ENCODE results near the gene RBM17.
A peak's percentile ranks its signal among the peaks of the same experiment; 100 is the strongest.
"Not testable (repeated sequence)": the region's sequence is repeated elsewhere in the genome, so short reads cannot be mapped to it uniquely, and the experiment has no call there.

RBM17 gene, protein sequence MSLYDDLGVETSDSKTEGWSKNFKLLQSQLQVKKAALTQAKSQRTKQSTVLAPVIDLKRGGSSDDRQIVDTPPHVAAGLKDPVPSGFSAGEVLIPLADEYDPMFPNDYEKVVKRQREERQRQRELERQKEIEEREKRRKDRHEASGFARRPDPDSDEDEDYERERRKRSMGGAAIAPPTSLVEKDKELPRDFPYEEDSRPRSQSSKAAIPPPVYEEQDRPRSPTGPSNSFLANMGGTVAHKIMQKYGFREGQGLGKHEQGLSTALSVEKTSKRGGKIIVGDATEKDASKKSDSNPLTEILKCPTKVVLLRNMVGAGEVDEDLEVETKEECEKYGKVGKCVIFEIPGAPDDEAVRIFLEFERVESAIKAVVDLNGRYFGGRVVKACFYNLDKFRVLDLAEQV

DNA sequence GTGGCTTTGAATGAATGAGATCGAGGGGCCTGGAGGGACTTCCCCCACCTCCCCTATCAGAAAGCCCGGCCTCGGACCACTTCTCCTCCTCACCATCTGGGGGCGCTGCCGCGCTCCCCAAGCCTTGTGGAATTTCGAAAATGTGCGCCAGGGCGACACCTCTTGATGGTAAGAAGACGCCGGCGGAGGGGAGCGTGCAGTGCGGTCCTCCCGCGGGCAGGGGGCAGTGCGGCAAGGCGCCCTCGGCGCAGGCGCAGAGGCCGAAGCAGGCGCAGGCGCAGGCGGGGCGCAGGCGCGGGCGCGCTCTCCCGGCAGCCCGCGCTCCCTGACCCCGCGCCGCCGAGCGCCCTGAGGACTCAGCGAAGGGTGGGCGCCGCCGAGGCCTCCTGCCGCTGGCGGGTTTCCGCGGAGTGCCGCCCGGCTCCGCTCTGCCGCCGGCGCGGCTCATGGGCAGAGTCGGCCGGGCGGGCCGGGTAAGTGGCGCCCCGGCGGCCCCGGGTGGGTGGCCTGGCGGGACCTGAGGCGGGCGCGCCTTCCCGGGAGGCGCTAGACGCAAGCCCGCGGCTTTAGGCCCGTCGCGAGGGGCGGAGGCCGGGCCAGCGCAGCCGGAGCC is at the start of gene RBM17:
Gene RBM17, plus strand, starts transcription at position 314 of the 613 bp plus-strand sequence. CDS start 8,032 bp downstream, outside the sequence.
- Histone ChIP-seq H3K4me1 (ENCODE audit: insufficient read depth, low read length) (peaks cover 45% of the 10 kb centered on the region), H3K9me3 (ENCODE audit: insufficient read depth, low read length, severe bottlenecking) (no peaks in the 10 kb centered on the region), H3K4me2 (ENCODE audit: insufficient read depth, low read length) (peak within 1 kb of the TSS; percentile 75), H4K20me1 (ENCODE audit: insufficient read depth, low read length) (peaks cover 37% of the 10 kb centered on the region), H2AFZ (ENCODE audit: low read depth, low read length) (peak within 1 kb of the TSS; percentile 60), H3K36me3 (ENCODE audit: insufficient read depth, low read length) (peaks cover 7% of the 10 kb centered on the region), H3K9ac (ENCODE audit: low read depth, low read length) (peak within 1 kb of the TSS; percentile 70), H3K4me3 (ENCODE audit: low read depth in 1 of 2, low read length in 2 of 2) (peak within 1 kb of the TSS; percentile 65 to 78; a peak in 3 of 4 replicates), H3K27ac (ENCODE audit: low read length) (peak within 1 kb of the TSS; percentile 71), H3K79me2 (ENCODE audit: insufficient read depth, low read length) (peaks cover 52% of the 10 kb centered on the region), H3K27me3 (ENCODE audit: insufficient read depth, low read length, poor library complexity) (peaks cover 5% of the 10 kb centered on the region)
- TF ChIP-seq, protein P1, sequence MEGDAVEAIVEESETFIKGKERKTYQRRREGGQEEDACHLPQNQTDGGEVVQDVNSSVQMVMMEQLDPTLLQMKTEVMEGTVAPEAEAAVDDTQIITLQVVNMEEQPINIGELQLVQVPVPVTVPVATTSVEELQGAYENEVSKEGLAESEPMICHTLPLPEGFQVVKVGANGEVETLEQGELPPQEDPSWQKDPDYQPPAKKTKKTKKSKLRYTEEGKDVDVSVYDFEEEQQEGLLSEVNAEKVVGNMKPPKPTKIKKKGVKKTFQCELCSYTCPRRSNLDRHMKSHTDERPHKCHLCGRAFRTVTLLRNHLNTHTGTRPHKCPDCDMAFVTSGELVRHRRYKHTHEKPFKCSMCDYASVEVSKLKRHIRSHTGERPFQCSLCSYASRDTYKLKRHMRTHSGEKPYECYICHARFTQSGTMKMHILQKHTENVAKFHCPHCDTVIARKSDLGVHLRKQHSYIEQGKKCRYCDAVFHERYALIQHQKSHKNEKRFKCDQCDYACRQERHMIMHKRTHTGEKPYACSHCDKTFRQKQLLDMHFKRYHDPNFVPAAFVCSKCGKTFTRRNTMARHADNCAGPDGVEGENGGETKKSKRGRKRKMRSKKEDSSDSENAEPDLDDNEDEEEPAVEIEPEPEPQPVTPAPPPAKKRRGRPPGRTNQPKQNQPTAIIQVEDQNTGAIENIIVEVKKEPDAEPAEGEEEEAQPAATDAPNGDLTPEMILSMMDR (IDR thresholded peaks at IDR 0.05; ENCODE audit: borderline replicate concordance, extremely low read depth, low read length, poor library complexity, severe bottlenecking): peak; percentile 100
- no peak for TF ChIP-seq EZH2 (IDR thresholded peaks at IDR 0.05; ENCODE audit: borderline replicate concordance, low read depth, low read length, severe bottlenecking)
- DNase-seq (peak; percentile 97), ATAC-seq (ENCODE audit: insufficient read depth, low read depth) (peak; percentile 84)

DNA sequence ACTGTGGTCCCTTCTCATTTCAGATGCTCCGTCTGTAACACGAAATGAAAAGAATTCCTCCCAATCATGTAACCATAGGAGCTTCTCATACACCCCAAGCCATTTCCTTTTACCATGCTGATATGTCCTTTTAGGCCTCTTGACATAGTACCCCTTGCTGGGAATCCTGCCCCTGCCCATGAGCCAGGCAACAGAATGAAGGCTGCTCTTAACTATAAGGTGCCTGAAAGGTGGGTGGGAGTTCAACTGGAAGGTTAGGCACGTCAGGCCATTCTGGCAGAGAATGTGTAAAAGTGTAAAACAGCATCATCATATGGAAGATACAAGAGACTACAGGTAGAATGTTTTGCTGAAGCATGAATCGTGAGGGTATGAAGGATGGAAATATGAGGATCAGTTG is 49.1 kb upstream of the RBM17 start:
- no peak overlapping the region for H3K27ac ChIP-seq (ENCODE audit: low read length)
- ATAC-seq (ENCODE audit: insufficient read depth, low read depth) (no peak), DNase-seq (no peak)
- no peaks in the 10 kb centered on the region for H3K36me3 ChIP-seq (ENCODE audit: insufficient read depth, low read length)
- H3K4me2 ChIP-seq (ENCODE audit: insufficient read depth, low read length): no peak overlapping the region
- TF ChIP-seq EZH2 (IDR thresholded peaks at IDR 0.05; ENCODE audit: borderline replicate concordance, low read depth, low read length, severe bottlenecking): no peak
- TF ChIP-seq, protein P1 (IDR thresholded peaks at IDR 0.05; ENCODE audit: borderline replicate concordance, extremely low read depth, low read length, poor library complexity, severe bottlenecking): no peak
- peaks cover 2% of the 10 kb centered on the region for H3K4me1 ChIP-seq (ENCODE audit: insufficient read depth, low read length)
- no peak overlapping the region for H3K9ac ChIP-seq (ENCODE audit: low read depth, low read length)
- H3K27me3 ChIP-seq (ENCODE audit: insufficient read depth, low read length, poor library complexity): peaks cover 22% of the 10 kb centered on the region
- H2AFZ ChIP-seq (ENCODE audit: low read depth, low read length): no peak overlapping the region
- H3K4me3 ChIP-seq (ENCODE audit: low read depth in 1 of 2, low read length in 2 of 2): no peak overlapping the region
- no peaks in the 10 kb centered on the region for H3K79me2 ChIP-seq (ENCODE audit: insufficient read depth, low read length)
- H4K20me1 ChIP-seq (ENCODE audit: insufficient read depth, low read length): no peaks in the 10 kb centered on the region
- H3K9me3 ChIP-seq (ENCODE audit: insufficient read depth, low read length, severe bottlenecking): no peaks in the 10 kb centered on the region

DNA sequence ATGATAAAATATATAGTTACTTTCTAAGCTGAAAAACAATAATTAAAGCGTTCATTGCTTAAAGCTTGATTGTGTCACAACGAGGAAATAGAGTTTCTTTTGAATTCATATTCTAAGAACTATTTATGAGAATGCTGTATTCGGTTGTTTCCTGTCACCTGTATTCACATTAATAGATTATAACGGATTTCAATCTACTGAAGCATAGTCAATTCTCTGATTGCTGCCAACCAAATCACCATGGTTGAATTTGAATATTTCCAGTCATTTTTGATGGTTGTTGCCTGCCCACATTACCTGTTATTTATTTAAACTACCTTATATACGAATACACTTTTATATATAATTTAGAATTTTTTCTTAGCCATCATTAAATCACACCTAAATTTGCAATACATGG is 48.6 kb upstream of the RBM17 start:
- Histone ChIP-seq H2AFZ (ENCODE audit: low read depth, low read length) (no peak overlapping the region), H3K9ac (ENCODE audit: low read depth, low read length) (no peak overlapping the region), H3K79me2 (ENCODE audit: insufficient read depth, low read length) (no peaks in the 10 kb centered on the region), H3K36me3 (ENCODE audit: insufficient read depth, low read length) (no peaks in the 10 kb centered on the region), H3K27me3 (ENCODE audit: insufficient read depth, low read length, poor library complexity) (peaks cover 22% of the 10 kb centered on the region), H3K9me3 (ENCODE audit: insufficient read depth, low read length, severe bottlenecking) (no peaks in the 10 kb centered on the region), H4K20me1 (ENCODE audit: insufficient read depth, low read length) (no peaks in the 10 kb centered on the region), H3K4me3 (ENCODE audit: low read depth in 1 of 2, low read length in 2 of 2) (no peak overlapping the region), H3K4me1 (ENCODE audit: insufficient read depth, low read length) (peaks cover 7% of the 10 kb centered on the region), H3K4me2 (ENCODE audit: insufficient read depth, low read length) (no peak overlapping the region), H3K27ac (ENCODE audit: low read length) (no peak overlapping the region)
- DNase-seq: no peak
- no peak for ATAC-seq (ENCODE audit: insufficient read depth, low read depth)
- TF ChIP-seq EZH2 (IDR thresholded peaks at IDR 0.05; ENCODE audit: borderline replicate concordance, low read depth, low read length, severe bottlenecking): no peak
- TF ChIP-seq, protein P1 (IDR thresholded peaks at IDR 0.05; ENCODE audit: borderline replicate concordance, extremely low read depth, low read length, poor library complexity, severe bottlenecking): no peak

DNA sequence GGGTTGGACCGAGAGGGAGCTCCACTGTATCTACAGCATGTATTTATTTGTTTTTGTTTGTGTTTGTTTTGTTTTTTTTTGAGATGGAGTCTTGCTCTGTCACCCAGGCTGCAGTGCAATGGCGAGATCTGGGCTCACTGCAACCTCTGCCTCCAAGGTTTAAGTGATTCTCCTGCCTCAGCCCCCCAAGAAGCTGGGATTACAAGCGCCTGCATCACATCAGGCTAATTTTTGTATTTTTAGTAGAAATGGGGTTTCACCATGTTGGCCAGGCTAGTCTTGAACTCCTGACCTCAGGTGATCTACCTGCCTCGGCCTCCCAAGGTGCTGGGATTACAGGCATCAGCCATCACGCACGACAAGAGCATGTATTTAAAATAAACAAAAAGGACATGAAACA is 45.5 kb upstream of the RBM17 start:
- H3K9ac ChIP-seq (ENCODE audit: low read depth, low read length); H3K79me2 ChIP-seq (ENCODE audit: insufficient read depth, low read length); H3K27ac ChIP-seq (ENCODE audit: low read length); ATAC-seq (ENCODE audit: insufficient read depth, low read depth); H2AFZ ChIP-seq (ENCODE audit: low read depth, low read length); DNase-seq; H3K4me2 ChIP-seq (ENCODE audit: insufficient read depth, low read length); H3K4me3 ChIP-seq (ENCODE audit: low read depth in 1 of 2, low read length in 2 of 2); H3K9me3 ChIP-seq (ENCODE audit: insufficient read depth, low read length, severe bottlenecking); H3K36me3 ChIP-seq (ENCODE audit: insufficient read depth, low read length): not testable (repeated sequence)
- Histone ChIP-seq H3K27me3 (ENCODE audit: insufficient read depth, low read length, poor library complexity) (peaks cover 35% of the 10 kb centered on the region), H3K4me1 (ENCODE audit: insufficient read depth, low read length) (peaks cover 17% of the 10 kb centered on the region), H4K20me1 (ENCODE audit: insufficient read depth, low read length) (peaks cover 12% of the 10 kb centered on the region)

All from DND-41 (cell line).